ENCODE results near the gene CDK15. TPM values are rescaled to one million over a fixed set of nuclear protein-coding genes. Genes with fewer than 3 reads are reported as not detected.
A peak's percentile ranks its signal among the peaks of the same experiment; 100 is the strongest.

Gene CDK15
- total RNA-seq, 3 donors from 2014 or later (not counting 1 experiment from before 2014, with no cell fraction given), result 0.72 to 2.5 TPM; not detected in 1

- H3K4me3 Mint-ChIP-seq, result no peak overlapping the region
- intact Hi-C loops (cut with micrococcal nuclease), result no loop called here
- Histone ChIP-seq H3K4me1 (ENCODE audit: control insufficient read depth, insufficient read depth, low read length) (no peaks in the 10 kb centered on the region), H3K9me3 (ENCODE audit: control insufficient read depth, insufficient read depth, low read length) (no peaks in the 10 kb centered on the region), H3K27ac (ENCODE audit: low read length) (no peak overlapping the region), H3K4me3 (ENCODE audit: low read length) (no peak overlapping the region), H3K27me3 (ENCODE audit: control insufficient read depth, insufficient read depth, low read length) (no peaks in the 10 kb centered on the region), H3K36me3 (ENCODE audit: control insufficient read depth, insufficient read depth, low read length) (no peaks in the 10 kb centered on the region)
- TF ChIP-seq, protein P1, sequence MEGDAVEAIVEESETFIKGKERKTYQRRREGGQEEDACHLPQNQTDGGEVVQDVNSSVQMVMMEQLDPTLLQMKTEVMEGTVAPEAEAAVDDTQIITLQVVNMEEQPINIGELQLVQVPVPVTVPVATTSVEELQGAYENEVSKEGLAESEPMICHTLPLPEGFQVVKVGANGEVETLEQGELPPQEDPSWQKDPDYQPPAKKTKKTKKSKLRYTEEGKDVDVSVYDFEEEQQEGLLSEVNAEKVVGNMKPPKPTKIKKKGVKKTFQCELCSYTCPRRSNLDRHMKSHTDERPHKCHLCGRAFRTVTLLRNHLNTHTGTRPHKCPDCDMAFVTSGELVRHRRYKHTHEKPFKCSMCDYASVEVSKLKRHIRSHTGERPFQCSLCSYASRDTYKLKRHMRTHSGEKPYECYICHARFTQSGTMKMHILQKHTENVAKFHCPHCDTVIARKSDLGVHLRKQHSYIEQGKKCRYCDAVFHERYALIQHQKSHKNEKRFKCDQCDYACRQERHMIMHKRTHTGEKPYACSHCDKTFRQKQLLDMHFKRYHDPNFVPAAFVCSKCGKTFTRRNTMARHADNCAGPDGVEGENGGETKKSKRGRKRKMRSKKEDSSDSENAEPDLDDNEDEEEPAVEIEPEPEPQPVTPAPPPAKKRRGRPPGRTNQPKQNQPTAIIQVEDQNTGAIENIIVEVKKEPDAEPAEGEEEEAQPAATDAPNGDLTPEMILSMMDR (IDR thresholded peaks at IDR 0.05), result no peak
- H3K27me3 Mint-ChIP-seq (ENCODE audit: low read depth in 2 of 2), result peaks cover 16 to 34% of the 10 kb centered on the region in 2 donors
- ATAC-seq (no peak), DNase-seq (no peak)
- WGBS (ENCODE audit: insufficient coverage), result 85% methylated on average over 5 of the region's 6 CpGs
- no peaks in the 10 kb centered on the region for H3K4me1 Mint-ChIP-seq
- H3K9me3 Mint-ChIP-seq, result no peaks in the 10 kb centered on the region
- no peaks in the 10 kb centered on the region for H3K36me3 Mint-ChIP-seq
- H3K27ac Mint-ChIP-seq, result no peak overlapping the region
Measured at GRCh38 chr2:201891676-201892075, 85.3 kb downstream of the CDK15 start.

GRCh38 chr2:201892516-201892915, 86.2 kb downstream of the CDK15 start:
- Mint-ChIP-seq H3K27ac (no peak overlapping the region), H3K4me3 (no peak overlapping the region)

DNA sequence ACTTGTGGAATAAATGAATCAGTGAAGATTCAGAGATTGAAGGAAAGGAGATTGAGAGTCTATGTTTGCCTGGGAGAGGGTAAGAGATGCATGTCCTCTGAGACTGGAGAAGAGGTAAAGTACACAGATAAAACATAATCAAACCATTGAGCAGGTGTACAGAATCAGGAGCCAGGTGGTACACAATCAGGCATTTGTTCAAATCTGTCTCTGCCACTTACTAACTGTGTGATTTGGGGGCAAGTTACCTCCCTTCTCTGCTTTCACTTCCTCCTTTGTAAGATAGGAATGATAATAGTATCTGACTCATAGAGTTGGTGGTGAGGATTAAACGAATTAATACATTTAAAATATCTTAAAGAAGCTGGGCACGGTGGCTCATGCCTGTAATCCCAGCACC, 94.0 kb downstream of the CDK15 start:
- no peak for ATAC-seq
- H3K4me1 ChIP-seq (ENCODE audit: control insufficient read depth, insufficient read depth, low read length), result peaks cover 5% of the 10 kb centered on the region
- Mint-ChIP-seq H3K27me3 (ENCODE audit: low read depth in 2 of 2) (peaks cover 24% of the 10 kb centered on the region in 2 donors), H3K9me3 (no peaks in the 10 kb centered on the region), H3K4me1 (no peaks in the 10 kb centered on the region), H3K27ac (no peak overlapping the region), H3K36me3 (no peaks in the 10 kb centered on the region), H3K4me3 (no peak overlapping the region)
- WGBS (ENCODE audit: insufficient coverage), result 100% methylated on average over 1 of the region's 2 CpGs
- no peak overlapping the region for H3K4me3 ChIP-seq (ENCODE audit: low read length)
- H3K27me3 ChIP-seq (ENCODE audit: control insufficient read depth, insufficient read depth, low read length), result no peaks in the 10 kb centered on the region
- H3K27ac ChIP-seq (ENCODE audit: low read length), result no peak overlapping the region
- no peaks in the 10 kb centered on the region for H3K9me3 ChIP-seq (ENCODE audit: control insufficient read depth, insufficient read depth, low read length)
- no peak for DNase-seq
- H3K36me3 ChIP-seq (ENCODE audit: control insufficient read depth, insufficient read depth, low read length), result no peaks in the 10 kb centered on the region
- TF ChIP-seq, protein P1 (IDR thresholded peaks at IDR 0.05), result no peak
- intact Hi-C loops (cut with micrococcal nuclease), result no loop called here

More at GRCh38 chr2:201892516-201892915, 86.2 kb downstream of the CDK15 start:
- Mint-ChIP-seq H3K9me3 (no peaks in the 10 kb centered on the region), H3K36me3 (no peaks in the 10 kb centered on the region), H3K27me3 (ENCODE audit: low read depth in 2 of 2) (peaks cover 16 to 29% of the 10 kb centered on the region in 2 donors), H3K4me1 (no peaks in the 10 kb centered on the region)
- Histone ChIP-seq H3K4me3 (ENCODE audit: low read length) (no peak overlapping the region), H3K27me3 (ENCODE audit: control insufficient read depth, insufficient read depth, low read length) (no peaks in the 10 kb centered on the region), H3K4me1 (ENCODE audit: control insufficient read depth, insufficient read depth, low read length) (no peaks in the 10 kb centered on the region), H3K9me3 (ENCODE audit: control insufficient read depth, insufficient read depth, low read length) (no peaks in the 10 kb centered on the region), H3K27ac (ENCODE audit: low read length) (no peak overlapping the region), H3K36me3 (ENCODE audit: control insufficient read depth, insufficient read depth, low read length) (no peaks in the 10 kb centered on the region)
- ATAC-seq (no peak), DNase-seq (no peak)
- TF ChIP-seq, protein P1 (IDR thresholded peaks at IDR 0.05), result no peak
- 92% methylated on average over 5 of the region's 5 CpGs for WGBS (ENCODE audit: insufficient coverage)
- intact Hi-C loops (cut with micrococcal nuclease), result no loop called here

GRCh38 chr2:201901786-201902185, 95.4 kb downstream of the CDK15 start:
- no peaks in the 10 kb centered on the region for H3K4me1 Mint-ChIP-seq
- Histone ChIP-seq H3K27me3 (ENCODE audit: control insufficient read depth, insufficient read depth, low read length) (no peaks in the 10 kb centered on the region), H3K27ac (ENCODE audit: low read length) (no peak overlapping the region), H3K36me3 (ENCODE audit: control insufficient read depth, insufficient read depth, low read length) (no peaks in the 10 kb centered on the region), H3K4me3 (ENCODE audit: low read length) (peak overlapping the region; percentile 5), H3K4me1 (ENCODE audit: control insufficient read depth, insufficient read depth, low read length) (peaks cover 5% of the 10 kb centered on the region), H3K9me3 (ENCODE audit: control insufficient read depth, insufficient read depth, low read length) (no peaks in the 10 kb centered on the region)
- H3K27ac Mint-ChIP-seq, result no peak overlapping the region
- 7% methylated on average over 7 of the region's 8 CpGs for WGBS (ENCODE audit: insufficient coverage)
- H3K36me3 Mint-ChIP-seq, result no peaks in the 10 kb centered on the region
- intact Hi-C loops (cut with micrococcal nuclease), result no loop called here
- TF ChIP-seq, protein P1 (IDR thresholded peaks at IDR 0.05), result no peak
- ATAC-seq (peak in 2 of 3 donors; percentile 30 to 39), DNase-seq (peak in 1 of 2 donors; percentile 17)
- no peaks in the 10 kb centered on the region for H3K9me3 Mint-ChIP-seq
- H3K4me3 Mint-ChIP-seq, result peak overlapping the region; percentile 60
- H3K27me3 Mint-ChIP-seq (ENCODE audit: low read depth in 2 of 2), result peaks cover 19 to 20% of the 10 kb centered on the region in 2 donors

Data from natural killer cell (primary cell).